ENCODE data around the gene FAM193A.

Gene FAM193A

DNA sequence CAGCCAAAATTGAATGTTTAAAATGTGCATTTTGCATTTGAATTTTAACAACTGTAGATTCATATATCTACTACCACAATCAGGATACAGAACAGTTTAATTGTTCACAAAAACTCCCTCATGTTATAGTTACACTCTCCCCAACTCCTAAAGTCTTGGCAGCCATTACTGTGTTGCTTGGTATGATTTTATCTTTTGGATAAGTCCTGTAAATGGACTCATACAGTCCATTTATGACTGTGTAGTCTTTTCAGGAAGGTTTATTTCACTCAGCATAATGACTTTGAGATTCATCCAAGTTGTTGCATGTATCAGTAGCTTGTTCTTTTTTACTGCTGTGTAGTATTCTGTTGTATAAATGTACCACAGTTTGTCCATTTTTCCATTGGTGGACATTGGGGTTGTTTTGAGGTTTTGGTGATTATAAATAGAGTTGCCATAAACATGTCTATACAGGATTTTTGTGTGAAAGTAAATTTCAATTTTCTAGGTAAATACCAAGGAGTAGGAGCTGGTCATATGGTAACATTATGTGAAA, 9.9 kb downstream of the FAM193A start:
- TF ChIP-seq GATA3 (IDR thresholded peaks at IDR 0.05; ENCODE audit: low read depth, low read length) (no peak), GATA2 (IDR thresholded peaks at IDR 0.05; ENCODE audit: low read depth, low read length) (no peak)

DNA sequence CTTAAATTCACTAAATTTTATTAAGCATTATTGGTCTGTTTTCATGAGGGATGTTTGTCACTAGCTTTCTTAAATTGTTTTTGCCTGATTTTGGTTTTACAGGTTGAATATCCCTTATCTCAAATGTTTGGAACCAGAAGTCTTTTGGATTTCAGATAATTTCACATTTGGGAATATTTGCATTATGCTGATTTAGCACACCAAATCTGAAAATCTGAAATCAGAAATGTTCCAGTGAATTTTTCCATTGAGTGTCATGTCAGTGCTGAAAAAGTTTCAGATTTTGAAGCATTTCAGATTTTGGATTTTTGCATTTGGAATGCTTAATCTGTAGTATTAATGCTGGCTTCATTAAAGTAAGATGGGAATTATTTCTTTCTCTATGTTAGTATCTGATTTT, 14.7 kb downstream of the FAM193A start:
- TF ChIP-seq GATA2 (IDR thresholded peaks at IDR 0.05; ENCODE audit: low read depth, low read length) (no peak), GATA3 (IDR thresholded peaks at IDR 0.05; ENCODE audit: low read depth, low read length) (no peak)

DNA sequence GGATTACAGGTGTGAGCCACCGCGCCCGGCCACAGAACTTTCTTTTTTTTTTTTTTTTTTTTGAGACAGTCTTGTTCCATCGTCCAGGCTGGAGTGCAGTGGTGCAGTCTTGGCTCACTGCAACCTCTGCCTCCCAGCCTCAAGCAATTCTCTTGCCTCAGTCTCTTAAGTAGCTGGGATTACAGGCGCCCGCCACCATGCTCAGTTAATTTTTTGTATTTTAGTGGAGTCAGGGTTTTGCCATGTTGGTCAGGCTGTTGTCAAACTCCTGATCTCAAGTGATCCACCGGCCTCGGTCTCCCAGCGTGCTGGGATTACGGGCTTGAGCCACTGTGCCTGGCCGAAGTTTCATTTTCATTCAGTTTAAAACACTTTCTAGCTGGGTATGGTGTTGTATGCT, 16.4 kb downstream of the FAM193A start:
- no peak for TF ChIP-seq GATA2 (IDR thresholded peaks at IDR 0.05; ENCODE audit: low read depth, low read length)
- TF ChIP-seq GATA3 (IDR thresholded peaks at IDR 0.05; ENCODE audit: low read depth, low read length) = no peak

DNA sequence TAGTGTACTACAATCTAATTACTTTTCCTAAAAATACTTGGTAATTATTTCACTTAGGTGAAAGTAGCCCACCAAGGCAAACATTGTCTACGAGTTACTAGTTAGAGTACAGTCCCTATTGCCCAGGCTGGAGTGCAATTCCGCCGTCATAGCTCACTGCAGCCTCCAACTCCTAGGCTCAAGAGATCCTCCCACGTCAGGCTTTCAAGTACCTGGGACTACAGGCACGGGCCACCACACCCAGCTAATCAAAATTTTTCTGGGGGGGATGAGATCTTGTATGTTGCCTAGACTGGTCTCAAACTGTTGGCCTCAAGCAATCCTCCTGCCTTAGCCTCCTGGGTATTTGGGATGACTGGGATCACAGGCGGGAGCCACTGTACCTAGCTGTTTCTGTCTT, 21.9 kb downstream of the FAM193A start:
- TF ChIP-seq GATA2 (IDR thresholded peaks at IDR 0.05; ENCODE audit: low read depth, low read length) (no peak), GATA3 (IDR thresholded peaks at IDR 0.05; ENCODE audit: low read depth, low read length) (no peak)

DNA sequence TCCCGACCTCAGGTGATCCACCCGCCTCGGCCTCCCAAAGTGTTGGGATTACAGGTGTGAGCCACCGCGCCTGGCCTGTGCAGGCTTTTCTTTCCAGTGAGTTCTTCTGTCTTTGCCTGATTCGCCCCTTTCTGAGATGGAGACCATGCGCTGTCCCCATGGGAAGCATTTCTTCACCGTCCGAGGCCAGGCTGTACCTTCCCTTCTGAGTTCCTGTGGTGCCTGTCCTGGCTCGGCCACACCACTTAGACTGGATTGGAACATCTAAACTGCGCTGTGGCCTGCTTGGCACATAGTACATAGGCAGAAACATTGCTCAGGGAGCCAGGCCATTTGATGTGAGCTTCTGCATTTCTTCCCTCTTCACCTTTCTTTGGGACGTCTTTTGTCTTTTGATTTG, 23.7 kb downstream of the FAM193A start:
- TF ChIP-seq GATA2 (IDR thresholded peaks at IDR 0.05; ENCODE audit: low read depth, low read length) = no peak
- no peak for TF ChIP-seq GATA3 (IDR thresholded peaks at IDR 0.05; ENCODE audit: low read depth, low read length)

DNA sequence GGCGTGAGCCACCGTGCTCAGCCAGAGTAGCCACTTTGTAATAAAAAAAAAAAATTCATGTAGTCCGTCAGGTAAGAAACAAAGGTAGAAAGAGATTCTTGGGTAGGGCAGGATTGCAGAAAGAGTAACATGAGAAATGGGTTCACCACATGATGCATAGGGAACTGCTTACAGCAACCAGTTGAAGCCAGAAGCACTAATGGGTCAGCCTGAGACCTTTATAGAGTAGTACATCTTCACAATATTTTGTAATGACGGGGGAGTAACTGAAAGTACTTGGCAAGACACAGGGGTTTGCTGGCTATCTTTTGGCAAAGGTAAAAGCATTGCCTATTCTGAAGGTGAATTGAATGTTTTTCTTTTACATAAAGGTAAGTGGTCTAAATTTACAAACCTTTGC, 29.1 kb downstream of the FAM193A start:
- no peak for TF ChIP-seq GATA2 (IDR thresholded peaks at IDR 0.05; ENCODE audit: low read depth, low read length)
- no peak for TF ChIP-seq GATA3 (IDR thresholded peaks at IDR 0.05; ENCODE audit: low read depth, low read length)

DNA sequence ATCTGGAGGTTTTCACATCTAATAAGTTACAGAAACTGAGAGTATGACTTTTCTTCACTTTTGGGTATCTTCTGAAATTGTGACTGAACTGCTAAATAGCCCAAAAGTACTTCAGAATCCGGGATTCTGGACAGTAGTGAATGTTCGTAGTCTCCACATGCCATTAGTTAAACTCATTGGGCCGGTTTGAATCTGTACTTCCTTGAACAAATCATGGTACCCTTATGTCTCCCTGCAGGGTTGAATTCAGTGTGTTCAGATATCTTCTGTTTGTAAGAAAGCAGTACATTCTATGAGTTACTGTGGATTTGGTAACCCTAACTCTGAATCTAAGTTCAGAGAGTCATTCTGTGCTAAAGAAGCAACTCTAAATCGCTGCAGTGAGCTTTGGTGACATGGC, 33.6 kb downstream of the FAM193A start:
- TF ChIP-seq GATA3 (IDR thresholded peaks at IDR 0.05; ENCODE audit: low read depth, low read length) (no peak), GATA2 (IDR thresholded peaks at IDR 0.05; ENCODE audit: low read depth, low read length) (no peak)

DNA sequence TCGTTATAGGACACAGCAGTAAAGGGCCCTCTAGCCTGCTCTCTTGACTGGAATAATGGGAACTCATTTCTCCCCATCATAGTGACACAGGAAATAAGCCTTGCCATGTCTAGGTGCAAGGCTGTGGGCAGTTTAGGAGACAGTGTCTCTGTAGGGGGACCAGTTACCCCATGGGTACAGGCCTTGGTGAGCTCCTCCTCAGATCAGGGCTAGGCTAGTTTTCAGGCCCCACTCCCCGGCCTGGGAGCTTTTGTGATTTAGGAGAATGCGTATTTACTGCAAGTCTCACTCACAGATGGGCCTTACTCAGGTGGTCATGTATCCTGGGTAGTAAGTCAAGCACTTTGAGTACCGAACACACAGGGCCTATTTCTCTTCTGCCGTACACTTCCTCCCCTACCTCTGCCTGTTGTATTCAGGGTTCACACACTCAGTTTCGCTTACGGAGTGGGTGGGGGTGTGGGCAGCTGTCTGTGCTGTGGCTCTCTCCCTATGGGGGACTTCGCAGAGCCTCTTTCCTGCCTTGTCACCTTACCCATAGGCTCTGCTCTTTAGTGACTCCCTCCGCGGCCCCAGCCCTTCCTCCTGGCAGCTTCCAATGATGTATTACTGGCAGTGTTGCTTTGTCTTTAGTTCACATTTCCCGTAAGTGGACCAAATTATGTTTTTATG, 34.2 kb downstream of the FAM193A start:
- TF ChIP-seq GATA2 (IDR thresholded peaks at IDR 0.05; ENCODE audit: low read depth, low read length) = no peak
- no peak for TF ChIP-seq GATA3 (IDR thresholded peaks at IDR 0.05; ENCODE audit: low read depth, low read length)

DNA sequence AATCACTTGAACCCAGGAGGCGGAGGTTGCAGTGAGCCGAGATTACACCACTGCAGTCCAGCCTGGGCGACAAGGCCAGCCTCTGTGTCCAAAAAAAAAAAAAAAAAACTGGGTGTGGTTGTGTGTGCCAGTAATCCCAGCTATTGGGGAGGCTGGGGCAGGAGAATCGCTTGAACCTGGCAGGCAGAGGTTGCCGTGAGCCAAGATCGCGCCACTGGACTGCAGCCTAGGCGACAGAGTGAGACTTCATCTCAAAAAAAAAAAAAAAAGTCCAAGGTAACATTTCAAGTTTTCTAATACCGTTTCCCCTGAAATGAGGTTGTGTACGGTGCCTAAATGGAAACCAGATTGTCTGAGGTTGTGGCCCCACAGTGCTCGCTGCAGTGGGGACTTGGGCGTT, 35.6 kb downstream of the FAM193A start:
- TF ChIP-seq GATA2 (IDR thresholded peaks at IDR 0.05; ENCODE audit: low read depth, low read length) = no peak
- TF ChIP-seq GATA3 (IDR thresholded peaks at IDR 0.05; ENCODE audit: low read depth, low read length) = no peak

DNA sequence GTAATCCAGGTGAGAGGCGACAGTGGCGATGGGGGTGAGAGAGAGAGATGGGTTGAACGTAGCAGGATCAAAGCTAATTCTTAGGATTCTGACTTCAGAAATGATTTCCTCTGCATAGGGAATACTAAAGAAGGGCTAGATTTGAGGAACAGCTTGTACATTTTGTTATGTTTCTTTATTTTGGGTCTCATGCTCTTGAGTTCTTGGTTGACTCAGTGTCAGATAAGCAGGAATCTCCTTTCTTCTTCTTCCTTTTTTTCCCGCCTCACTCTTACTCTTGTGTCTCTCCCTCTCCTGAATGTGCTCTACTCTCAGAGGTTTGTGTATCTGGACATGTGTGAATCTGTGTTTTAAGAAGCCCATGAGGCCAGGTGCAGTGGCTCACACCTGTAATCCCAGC, 36.4 kb downstream of the FAM193A start:
- TF ChIP-seq GATA3 (IDR thresholded peaks at IDR 0.05; ENCODE audit: low read depth, low read length) = no peak
- TF ChIP-seq GATA2 (IDR thresholded peaks at IDR 0.05; ENCODE audit: low read depth, low read length) = no peak

DNA sequence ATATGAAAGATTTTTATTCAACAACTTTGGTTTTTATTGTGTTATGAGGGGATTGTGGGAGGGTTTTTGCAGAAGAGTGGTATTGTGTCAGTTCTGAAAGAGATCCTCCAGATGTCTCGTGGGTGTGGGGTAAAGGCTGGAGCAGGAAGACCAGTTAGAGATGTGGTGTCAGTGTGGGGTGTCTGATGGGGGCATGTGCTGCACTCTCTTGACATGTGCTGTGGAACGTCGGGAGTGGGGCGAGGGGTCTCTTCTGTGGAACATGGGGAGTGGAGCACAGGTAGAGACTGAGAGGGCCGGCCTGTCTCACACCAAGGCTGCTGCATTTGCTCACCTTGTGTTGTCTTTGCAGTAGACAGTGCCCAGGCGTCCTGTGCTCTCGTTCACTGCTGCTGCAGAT, 37.6 kb downstream of the FAM193A start:
- no peak for TF ChIP-seq GATA3 (IDR thresholded peaks at IDR 0.05; ENCODE audit: low read depth, low read length)
- no peak for TF ChIP-seq GATA2 (IDR thresholded peaks at IDR 0.05; ENCODE audit: low read depth, low read length)

DNA sequence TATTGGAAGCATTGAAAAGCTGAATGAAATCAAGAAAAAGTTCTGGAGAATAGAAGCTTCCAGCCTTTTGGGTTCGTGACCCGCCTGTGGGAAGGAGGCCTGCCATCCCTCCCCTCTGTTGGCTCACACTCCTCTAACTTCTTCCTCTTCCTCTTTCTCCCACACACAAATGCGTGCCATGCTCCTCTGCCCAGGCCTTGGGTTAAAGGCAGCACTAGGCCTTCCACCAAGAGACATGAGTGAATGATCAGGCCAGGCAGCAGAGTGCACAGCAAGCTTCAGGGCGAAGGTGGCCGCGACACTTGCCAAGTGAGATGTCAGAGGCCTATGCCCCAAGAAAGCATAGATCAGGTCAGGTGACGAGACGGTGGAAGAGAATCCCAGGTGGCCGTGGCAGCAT, 38.4 kb downstream of the FAM193A start:
- no peak for TF ChIP-seq GATA3 (IDR thresholded peaks at IDR 0.05; ENCODE audit: low read depth, low read length)
- no peak for TF ChIP-seq GATA2 (IDR thresholded peaks at IDR 0.05; ENCODE audit: low read depth, low read length)

DNA sequence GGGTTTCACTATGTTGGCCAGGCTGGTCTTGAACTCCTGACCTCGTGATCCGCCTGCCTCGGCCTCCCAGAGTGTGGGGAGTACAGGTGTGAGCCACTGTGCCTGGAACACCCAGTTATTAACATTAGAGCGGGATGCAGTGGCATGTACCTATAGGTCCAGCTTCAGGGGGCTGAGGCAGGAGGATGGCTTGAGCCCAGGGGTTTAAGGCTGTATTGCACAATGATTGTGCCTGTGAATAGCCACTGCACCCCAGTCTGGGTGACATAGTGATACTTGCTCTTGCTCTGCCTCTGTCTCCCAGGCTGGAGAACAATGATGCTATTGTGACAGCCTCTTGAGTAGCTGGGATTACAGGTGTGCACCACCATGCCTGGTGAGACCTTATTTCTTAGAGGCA, 39.8 kb downstream of the FAM193A start:
- TF ChIP-seq GATA2 (IDR thresholded peaks at IDR 0.05; ENCODE audit: low read depth, low read length) = no peak
- no peak for TF ChIP-seq GATA3 (IDR thresholded peaks at IDR 0.05; ENCODE audit: low read depth, low read length)

DNA sequence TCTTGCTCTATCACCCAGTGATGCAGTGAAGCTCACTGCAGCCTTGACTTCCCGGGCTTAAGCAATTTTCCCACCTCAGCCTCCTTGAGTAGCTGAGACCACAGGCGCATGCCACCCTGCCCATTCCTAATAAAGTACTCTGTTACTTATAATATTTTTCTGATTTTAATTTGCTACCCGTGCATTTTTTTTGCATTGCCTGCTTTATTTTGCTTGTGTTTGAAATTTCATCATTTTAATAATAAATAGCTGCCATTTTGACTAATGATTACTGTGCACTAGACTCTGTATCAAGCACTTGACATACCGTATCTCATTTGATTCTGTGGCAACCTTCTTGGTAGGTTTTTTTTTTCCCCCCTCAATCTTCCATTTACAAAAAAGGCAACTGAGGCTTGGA, 41.7 kb downstream of the FAM193A start:
- TF ChIP-seq GATA3 (IDR thresholded peaks at IDR 0.05; ENCODE audit: low read depth, low read length) = no peak
- no peak for TF ChIP-seq GATA2 (IDR thresholded peaks at IDR 0.05; ENCODE audit: low read depth, low read length)

DNA sequence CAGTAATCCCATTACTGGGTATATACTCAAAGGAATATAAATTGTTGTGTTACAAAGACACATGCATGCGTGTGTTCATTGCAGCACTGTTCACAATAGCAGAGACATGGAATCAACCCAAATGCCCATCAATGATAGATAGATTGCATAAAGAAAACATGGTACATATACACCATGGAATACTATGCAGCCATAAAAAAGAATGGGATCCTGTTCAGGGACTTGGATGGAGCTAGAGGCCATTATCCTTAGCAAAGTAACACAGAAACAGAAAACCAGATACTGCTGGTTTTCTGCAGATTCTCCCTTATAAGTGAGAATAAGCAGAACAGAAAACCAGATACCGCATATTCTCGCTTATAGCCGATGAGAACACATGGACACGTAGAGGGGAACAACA, 43.5 kb downstream of the FAM193A start:
- TF ChIP-seq GATA3 (IDR thresholded peaks at IDR 0.05; ENCODE audit: low read depth, low read length) (no peak), GATA2 (IDR thresholded peaks at IDR 0.05; ENCODE audit: low read depth, low read length) (no peak)

DNA sequence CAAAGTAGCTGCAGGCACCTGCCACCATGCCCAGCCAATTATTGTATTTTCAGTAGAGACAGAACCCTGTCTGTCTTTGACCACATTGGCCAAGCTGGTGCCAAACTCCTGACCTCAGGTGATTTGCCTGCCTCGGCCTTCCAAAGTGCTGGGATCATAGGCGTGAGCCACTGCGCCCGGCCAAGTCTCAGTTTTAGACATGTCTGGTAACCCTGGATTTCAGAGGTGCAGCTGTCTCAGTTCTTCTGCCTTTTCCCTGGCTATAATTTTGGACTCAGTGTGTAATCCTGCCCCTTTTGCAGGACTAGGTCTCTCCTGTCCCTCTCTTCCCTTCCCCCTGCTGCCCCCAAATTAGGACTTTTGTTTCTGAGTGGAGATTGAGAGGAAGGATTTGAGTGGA, 46.6 kb downstream of the FAM193A start:
- no peak for TF ChIP-seq GATA3 (IDR thresholded peaks at IDR 0.05; ENCODE audit: low read depth, low read length)
- no peak for TF ChIP-seq GATA2 (IDR thresholded peaks at IDR 0.05; ENCODE audit: low read depth, low read length)

All from SH-SY5Y (cell line).